Stimulated activated CD4-positive, alpha-beta T cell treated with anti-CD3 and anti-CD28 coated beads, Interleukin-12 subunit alpha, Interleukin-12 subunit beta, amount 100 ng/mL, for 4 hours (primary cell): ENCODE results near the gene STK24.

ENCODE experiments used
- DNase-seq: peaks from one replicate; pipeline ENCODE4 v3.0.0-alpha.2; 2020

STK24 gene

DNA sequence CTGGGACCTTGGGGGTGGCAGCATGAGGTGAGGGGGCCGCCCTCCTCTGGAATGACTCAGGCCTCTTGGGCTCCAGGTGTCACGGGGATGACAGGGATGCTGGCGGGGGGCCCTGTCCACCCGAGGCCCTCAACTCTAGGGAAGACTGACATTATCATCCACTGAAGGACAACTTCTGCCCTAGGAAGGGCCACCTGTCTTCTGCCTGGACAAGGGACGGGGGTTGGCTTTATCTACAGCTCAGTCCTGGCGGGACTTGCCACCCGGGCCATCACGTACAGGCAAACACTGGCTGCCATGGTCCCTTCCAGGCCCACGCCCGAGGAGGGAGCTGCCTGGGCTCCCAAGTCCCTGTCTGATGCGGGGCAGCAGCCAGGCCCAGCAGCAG is 130.7 kb downstream of the STK24 start:
- no peak for DNase-seq

DNA sequence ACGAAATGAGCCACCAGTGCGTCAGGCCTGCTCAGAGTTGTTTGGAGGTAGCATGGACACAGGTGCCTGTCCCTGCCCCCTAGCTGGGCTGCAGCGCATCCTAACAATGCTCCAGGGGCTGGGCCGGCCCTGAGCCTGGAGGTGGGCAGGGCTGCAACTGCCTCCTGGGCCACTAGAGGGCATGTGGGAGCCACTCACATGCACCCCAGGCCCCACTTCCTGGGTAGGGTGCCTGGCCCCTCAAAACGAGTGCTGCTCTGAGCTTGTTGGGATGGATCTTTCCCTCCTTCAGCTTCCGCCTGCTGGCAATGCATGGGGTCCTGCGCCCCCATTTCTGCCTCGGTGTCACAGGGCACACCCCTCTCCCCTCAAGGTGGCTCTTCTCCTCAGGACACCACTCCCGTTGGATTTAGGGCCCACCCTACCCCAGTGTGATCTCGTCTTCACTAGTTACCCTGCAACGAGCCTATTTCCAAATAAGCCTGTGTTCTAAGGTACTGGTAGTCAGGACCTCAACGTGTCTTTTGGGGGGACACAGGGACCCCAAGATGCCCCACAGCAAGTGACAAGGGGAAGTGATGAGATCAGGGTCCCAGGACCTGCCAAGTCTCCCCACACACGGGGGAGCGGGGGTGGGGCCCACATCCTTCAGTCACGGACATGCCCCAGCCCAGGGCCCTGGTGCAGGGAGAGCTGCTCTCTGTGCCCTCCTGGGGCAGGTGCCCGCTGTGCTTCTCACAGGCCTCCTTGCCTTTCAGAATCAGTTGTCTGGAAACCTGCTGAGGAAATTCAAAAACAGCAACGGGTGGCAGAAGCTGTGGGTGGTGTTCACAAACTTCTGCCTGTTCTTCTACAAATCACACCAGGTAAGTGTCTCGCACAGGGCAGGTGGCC is 131.3 kb downstream of the STK24 start:
- peak; percentile 76 for DNase-seq

DNA sequence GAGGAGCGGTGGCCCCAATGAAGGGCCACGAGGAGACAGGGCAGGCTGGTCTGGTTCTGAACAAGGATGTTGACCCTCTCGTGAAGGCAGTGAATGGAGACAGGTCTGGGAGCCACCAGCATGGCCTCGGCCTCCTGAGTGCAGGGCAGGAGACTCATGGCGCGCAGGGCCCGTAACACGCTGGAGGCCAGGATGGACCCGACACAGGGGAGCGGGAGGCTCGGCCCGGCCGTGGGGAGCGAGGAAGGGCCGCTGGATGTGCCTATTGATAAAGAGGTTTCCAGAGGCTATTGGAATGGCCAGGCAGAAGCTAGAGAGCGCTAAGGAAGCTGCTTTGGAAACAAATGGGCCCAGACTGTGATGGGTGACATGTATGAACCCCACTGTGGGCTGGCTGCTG is 132.5 kb downstream of the STK24 start:
- no peak for DNase-seq

DNA sequence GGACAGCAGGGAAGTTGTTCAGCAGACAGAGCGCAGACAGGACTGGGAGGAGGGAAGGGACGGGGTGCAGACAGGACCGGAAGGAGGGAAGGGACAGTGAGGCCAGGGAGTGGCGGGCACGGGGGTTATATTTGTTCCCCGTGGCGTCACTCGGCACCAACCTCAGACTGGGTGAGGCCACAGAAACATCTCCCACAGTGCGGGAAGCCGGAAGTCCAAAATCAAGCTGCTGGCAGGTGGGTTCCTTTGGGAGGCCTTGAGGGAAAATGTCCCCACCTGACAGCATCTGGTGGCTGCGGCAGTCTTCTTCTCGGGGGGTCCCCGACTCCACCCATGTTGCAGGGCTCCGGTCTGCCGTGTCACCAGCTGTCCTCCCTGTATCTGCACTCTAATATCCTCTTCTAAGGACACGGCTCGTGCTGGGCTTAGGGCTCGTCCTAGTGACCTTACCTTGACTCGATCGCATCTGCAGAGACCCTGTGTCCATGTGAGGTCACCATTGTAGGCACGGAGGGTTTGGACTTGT is 133.0 kb downstream of the STK24 start:
- no peak for DNase-seq

DNA sequence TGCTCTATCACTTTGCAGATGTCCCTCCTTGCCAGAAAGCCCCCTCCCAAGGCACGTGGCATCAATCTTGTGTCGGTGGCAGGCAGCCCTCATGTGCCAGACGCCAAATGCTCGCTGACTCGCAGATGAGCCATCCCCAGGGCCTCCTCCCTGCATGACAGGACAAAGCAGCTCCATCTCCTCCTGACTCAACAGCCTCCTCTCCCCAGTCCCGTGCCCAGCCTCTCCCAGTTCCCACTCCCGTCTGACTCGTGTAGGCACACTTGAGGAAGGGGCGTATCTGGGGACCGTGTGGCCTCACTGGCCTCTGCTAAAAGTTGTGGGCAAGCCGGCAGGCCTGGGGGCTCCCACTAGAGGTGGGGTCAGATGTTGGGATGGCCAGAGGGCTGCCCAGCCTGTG is 133.6 kb downstream of the STK24 start:
- DNase-seq = no peak

DNA sequence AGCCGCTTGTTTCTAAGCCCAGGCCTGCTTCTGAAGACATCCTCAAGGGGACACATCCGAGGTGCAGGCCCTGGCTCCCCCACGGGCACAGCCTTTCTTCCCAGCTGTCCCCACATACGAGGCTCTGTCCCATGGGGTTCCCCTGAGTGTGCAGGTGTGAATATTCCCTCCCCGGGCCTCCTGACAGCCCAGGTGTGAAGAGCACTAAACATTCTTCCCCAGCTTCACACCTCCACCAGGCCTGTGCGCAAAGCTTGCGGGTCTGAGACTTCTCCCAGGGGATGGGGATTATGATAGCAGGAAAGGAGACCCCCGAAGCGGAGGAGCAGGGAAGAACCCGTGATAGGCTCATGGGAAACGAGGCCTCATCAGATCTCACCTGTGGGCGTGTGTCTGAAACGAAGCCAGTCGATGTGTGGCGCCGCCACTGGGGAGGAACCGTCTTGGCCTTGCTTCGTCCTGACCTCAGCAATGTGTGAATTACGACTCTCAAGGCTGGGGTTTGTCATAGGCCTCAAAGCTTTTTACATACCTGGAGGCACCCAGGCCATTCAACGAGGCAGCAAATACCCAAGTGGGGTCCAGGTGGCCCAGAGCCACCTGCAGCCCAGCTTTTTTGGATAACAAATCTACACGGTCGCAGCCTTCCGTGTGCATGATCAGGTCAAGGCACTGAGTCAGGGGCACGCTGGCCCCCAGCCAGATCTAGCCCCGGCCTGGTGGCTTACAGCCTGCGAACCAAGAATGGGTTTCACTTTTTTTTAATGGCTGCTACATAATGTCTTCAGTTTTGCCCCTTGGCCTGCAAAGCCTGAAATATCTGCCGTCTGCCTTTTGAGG is 134.3 kb downstream of the STK24 start:
- DNase-seq = no peak

DNA sequence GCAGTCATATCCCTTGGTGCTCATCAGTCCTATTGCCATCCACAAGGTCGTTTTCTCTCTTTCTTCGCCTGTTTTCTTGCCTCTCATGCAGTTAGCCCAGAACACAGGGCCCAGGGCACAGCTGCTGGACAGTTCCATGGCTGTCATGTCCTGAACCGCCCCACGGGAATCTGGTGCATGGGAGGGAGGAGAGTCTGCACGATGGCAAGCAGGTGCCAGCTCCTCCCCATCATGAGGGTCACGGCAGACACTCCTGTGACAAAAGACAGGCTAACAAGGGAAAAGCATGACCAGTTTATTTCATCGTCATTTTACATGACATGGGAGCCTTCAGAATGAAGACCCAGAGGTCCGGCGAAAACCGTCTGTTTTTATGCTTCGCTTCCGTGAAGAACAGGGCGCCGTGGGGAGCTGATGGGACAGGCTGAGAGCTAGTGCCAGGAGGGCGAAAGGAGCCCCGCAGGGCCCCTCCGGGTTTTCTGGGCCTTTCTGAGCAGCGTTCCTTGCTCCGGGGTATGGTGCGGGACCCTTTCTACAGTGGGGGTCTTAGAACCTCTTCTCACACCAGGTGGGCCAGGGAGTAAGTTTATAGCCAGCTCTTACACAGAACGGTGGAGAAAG is 135.7 kb downstream of the STK24 start:
- no peak for DNase-seq

DNA sequence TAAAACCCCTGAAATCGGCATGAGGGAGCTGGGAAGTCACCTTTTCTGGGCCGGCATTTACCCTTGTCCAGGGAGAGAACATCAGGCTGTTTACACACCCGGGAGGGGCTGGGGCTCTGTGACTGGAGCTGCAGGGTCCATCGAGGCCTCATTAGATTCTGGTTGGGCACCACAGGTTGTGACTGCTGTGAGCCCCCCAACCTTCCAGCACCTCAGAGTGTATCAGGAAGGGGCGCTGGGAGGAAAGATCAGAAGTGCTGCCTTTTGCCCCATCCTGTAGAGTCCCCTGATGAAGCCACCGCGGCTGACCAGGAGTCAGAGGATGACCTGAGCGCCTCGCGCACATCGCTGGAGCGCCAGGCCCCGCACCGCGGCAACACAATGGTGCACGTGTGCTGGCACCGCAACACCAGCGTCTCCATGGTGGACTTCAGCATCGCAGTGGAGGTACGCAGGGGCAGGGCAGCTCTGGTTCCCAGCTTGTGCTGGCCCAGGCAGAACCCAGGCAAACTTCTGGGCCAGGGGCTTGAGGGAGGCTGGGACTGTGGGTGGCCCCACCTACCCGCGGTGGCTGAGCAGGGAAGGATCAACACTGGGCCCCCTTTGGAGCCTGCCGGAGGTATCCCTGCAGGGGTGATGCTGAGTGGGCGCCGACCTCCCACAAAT is 136.4 kb downstream of the STK24 start:
- DNase-seq = no peak

DNA sequence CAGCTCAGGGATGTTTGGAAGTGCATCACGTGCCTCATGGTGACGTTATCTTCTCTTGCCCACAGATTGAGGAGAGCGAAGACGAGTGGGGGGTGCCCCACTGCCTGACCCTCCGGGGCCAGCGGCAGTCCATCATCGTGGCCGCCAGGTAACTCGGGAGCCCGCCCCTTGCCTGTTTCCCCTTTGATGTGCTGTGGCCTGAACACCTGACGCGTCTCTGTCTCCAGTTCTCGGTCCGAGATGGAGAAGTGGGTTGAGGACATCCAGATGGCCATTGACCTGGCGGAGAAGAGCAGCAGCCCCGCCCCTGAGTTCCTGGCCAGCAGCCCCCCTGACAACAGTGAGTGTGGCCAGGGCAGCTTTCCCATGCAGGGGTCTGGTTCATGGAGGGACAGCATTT is 137.0 kb downstream of the STK24 start:
- no peak for DNase-seq

DNA sequence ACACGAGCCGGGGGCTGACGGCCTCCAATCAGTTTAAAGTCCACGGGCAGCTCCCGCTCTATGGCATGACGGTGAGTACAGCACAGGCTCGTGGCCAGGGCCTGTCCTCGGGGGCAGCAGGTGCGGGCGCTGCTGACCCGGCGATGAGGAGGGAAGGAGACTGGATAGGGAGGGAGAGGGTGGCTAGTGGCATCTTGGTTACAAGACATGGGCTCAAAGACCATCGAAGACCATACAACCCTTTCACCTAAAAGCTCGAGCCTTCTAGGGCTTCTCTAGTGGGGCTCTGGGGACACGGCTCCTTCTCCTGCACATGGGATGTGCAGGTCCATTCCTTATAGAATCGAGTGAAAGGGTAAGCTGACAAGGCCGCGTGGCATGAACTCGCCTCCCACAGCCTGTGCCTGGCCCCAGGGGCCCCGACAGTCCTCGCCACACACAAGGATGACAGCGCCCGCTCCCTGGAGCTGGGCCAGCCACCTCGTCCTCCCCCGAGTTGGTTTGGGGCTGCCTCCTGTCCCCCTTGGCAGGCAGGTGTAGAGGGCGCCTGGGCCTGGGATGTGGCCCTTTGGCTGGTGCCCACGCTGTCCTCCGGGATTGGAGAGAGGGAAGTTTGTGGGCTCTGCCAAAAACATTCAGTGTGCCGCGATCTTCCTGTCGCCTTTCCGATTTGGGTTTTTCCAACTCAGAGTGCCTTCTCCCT is 137.6 kb downstream of the STK24 start:
- DNase-seq = no peak

DNA sequence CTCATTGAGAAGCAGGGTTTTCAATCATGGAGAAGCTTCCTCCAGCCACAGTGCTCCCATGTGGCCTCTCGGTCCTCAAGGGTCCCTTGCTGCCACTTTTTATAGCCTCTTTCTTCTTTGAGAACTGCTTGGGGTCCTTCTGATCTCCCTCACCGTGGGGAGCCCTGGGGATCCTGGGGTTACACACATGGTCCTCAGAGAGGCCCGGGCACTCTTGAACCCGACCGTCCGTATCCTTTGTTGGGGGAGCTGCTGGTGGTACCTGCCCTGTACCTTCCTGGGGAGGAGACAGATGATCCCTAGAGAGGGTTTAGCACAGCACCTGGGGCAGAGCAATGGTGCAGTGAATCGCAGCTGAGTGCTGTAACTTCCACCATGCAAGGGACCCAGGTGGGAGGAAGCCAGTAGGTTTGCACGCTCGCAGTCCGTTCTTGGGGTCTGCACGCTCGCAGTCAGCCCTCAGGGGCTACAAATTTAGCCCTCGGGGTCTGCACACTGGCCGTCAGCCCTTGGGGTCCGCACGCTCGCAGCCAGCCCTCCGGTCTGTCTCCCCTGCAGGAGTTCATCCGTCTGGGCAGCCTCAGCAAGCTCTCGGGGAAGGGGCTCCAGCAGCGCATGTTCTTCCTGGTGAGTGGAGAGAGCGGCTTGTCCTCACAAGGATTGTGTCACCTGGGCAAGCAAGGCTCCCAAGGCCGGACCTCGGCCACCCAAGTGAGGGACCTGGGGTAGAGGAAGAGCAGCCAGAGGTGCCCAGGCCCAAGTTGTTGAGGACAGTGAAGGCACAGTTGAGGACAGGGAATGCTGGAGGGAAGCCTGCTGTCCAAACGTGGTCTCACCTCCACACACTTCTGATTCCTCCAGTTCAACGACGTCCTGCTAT is 138.4 kb downstream of the STK24 start:
- no peak for DNase-seq

DNA sequence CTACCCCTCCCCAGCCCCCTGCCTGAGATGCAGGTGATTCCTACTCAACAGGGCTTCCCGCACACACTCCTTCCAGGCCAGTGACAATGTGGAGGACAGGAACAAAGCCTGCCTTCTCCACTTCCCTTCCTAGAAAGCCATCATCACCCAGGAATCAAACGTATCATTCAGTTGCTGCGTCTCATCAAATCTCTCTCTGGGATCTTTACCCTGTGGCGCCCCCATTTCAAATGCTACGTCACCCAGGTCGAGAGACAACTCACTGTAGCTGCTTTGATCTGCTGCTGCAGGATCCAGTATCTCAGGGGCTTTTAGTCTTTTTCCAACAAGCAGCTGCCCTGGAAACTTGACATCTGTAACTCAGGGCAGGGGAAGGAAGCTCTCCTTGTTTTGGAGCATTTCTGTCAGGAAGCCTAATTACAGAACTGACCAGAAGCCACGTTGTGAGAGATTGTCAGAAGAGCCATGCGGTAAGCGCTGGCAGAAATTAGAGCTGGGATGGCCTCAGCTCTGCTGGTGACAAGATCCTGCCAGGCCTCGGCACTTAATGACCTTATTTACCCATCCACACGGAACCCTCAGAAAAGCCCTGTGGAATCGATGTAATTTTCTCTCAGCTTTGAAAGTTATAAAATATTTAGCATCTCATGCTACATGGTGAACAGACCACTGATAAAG is 140.5 kb downstream of the STK24 start:
- no peak for DNase-seq

DNA sequence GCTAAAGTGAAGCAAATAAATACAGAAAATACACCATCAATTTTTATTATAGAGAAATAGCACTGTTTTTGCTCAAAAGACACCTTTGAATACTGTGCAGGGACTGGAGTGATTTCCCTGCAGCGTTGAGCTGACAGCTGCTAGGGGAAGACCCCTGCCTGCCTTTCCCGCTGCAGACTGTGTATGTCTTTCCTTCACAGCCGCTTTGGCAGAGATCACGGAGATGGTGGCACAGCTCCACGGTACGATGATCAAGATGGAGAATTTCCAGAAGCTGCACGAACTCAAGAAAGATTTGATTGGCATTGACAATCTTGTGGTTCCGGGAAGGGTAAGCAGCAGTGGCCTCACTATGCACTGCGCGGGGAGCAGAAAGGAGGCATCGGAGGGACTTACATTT is 141.5 kb downstream of the STK24 start:
- no peak for DNase-seq

DNA sequence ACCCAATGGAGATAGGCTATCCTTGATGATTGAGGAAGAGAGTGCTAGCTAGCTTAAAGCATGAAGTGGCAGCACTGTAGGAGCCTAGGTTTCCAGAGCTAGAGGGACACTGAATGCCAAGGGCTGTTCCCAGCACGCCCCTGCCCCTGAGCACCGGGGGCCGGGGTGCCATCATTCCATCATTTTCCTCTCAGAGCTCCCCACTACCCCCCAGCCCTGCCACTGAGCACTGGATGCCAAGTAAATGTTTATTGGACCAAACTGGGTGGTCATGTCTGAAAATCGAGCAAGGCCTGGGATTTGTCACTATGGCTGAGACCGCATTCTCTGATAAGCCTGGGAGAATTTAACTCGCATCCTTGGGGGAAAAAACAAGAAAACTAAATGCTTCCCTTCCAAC is 142.8 kb downstream of the STK24 start:
- DNase-seq = no peak

DNA sequence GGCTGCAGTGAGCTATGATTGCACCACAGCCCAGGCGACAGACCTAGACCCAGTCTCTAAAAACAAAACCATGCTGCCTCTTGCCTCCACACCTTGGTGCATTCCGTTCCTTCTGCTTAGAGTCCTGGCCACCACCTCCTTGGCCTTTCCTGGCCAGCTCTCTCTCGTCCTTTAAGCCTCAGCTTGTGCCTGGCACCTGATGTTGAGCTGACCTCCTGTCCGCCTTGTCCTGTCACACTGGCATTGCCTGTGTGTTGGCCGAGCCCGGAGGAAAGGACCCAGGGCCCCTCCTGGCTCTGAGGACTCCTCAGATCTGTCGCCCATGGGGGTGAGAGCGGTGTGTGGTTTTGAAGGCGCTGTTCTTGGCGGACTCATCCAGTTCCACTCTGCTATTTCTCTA is 143.3 kb downstream of the STK24 start:
- no peak for DNase-seq

DNA sequence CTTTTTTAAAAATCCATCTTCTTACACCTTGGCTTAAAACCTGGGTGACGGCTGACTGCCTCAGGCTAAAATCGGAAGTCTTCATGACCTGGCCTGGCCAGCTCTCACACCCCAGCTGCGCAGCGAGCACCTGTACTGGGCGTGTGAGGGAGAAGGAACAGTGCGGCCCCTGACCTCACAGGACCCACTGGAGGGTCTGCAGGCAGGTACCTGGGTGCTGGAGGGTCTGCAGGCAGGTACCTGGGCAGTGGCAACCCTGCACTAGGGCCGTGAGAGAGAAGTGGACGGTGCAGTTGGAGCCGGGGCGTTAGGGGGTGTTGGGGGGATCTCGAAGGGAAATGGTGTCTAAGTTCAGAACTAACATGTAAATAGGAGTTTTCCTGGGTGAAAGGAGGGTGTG is 144.3 kb downstream of the STK24 start:
- no peak for DNase-seq

DNA sequence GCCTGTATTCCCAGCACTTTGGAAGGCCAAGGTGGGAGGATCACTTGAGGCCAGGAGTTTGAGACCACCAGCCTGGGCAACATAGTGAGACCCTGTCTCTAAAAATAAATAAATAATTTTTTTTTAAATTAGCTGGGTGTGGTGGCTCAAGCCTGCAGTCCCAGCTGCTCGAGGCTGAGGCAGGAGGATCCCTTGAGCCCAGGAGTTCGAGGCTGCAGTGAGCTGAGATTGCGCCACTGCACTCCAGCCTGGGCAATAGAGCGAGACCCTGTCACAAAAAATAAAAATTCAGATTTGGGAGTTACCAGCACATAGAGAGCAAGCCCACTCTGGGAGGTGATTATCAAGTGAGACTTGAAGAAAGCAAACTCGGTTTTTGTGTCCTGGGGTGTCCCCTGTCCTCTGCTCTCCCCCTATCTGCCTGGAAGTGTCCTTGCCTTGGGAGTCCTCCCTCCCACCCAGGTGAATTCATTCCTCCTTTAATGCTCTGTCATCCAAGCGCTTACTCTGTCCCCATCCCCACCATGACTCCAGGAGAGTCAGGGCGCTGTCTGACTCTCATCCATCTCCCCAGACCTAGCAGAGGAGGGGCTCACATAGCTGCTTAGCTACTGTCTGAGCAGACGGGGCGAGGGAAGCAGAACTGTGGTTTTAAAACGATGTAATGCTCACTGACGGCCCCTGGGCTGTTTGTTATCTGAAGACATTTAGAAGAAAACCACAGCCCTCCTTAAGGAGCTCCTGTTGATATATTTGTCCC is 146.8 kb downstream of the STK24 start:
- DNase-seq = no peak

DNA sequence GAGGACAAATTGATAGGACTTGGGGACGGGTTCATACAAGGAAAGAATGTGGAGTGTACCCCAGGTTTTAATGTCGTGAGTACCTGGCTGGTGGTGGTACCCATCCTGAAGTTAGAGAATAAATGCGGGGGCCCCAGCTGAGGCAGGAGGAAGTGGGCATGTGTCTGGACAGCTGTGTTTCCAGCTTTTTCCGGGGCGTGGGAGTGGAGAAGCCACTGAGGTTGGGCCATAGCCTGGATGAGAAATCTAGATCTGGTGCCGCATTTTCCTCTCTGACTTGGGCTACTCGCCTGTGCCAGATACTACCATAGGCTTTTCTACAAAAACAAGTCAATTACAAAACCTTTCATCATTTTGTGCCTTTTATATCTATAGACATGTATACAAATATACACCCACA is 147.4 kb downstream of the STK24 start:
- DNase-seq = no peak

DNA sequence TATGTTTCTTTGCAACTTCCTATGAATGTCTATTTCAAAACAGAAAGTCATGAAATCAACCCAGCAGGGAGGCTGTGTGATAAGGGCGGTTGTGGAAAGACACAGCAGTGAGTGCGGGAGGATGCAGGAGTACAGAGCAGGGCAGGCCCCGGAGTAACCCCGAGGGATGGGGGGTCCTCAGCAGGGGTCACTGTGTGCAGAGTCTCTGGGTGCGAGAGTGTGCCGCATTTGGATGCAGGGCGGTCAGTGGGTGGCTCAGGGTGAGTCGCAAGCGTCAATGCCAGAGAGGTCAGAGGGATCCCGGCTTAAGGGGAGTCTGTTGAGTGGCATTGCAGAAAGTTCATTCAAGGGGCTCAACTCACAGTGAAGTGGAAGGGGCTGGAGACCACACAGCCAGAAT is 147.8 kb downstream of the STK24 start:
- no peak for DNase-seq
